MM.1S (cell line): ENCODE data around the gene MYO1E.

ENCODE experiments used
- DNase-seq: peaks from one replicate; pipeline ENCODE4 v3.0.0-alpha.2; 2015
- H2AFZ ChIP-seq: fragments of 300-600 bp; sonication (generic); 2 replicates; pipeline ENCODE4 v1.6.0; 2016; ENCODE audit warnings: antibody characterized with exemption, low read length
- H3F3A ChIP-seq: fragments of 300-600 bp; sonication (generic); 2 replicates; pipeline ENCODE4 v1.6.1; 2016; ENCODE audit warnings: mild to moderate bottlenecking, antibody characterized with exemption, low read length, moderate library complexity, mixed read lengths; ENCODE audit not compliant: insufficient read depth
- H3K27ac ChIP-seq: fragments of 300-600 bp; sonication (generic); 2 replicates; pipeline ENCODE4 v1.5.1; 2016; ENCODE audit warnings: mild to moderate bottlenecking, low read length
- H3K27me3 ChIP-seq: fragments of 300-600 bp; sonication (generic); replicated peaks from 2 replicates; pipeline ENCODE4 v1.6.0; 2016; ENCODE audit warnings: low read length; ENCODE audit not compliant: insufficient read depth
- H3K36me3 ChIP-seq: fragments of 300-600 bp; sonication (generic); replicated peaks from 2 replicates; pipeline ENCODE4 v1.6.1; 2016; ENCODE audit warnings: mild to moderate bottlenecking, low read length, mixed read lengths; ENCODE audit not compliant: insufficient read depth
- H3K4me1 ChIP-seq: fragments of 300-600 bp; sonication (generic); 2 replicates; pipeline ENCODE4 v1.6.1; 2016; ENCODE audit warnings: low read length, mixed read lengths
- H3K4me2 ChIP-seq: fragments of 300-600 bp; sonication (generic); 2 replicates; pipeline ENCODE4 v1.6.0; 2016; ENCODE audit warnings: low read depth, low read length
- H3K4me3 ChIP-seq: fragments of 300-600 bp; sonication (generic); 2 replicates; pipeline ENCODE4 v1.5.1; 2016; ENCODE audit warnings: low read length, mixed read lengths
- H3K79me2 ChIP-seq: fragments of 300-600 bp; sonication (generic); 2 replicates; pipeline ENCODE4 v1.6.1; 2016; ENCODE audit warnings: mixed run types, low read length, mixed read lengths
- H3K9ac ChIP-seq: fragments of 300-600 bp; sonication (generic); 2 replicates; pipeline ENCODE4 v1.6.1; 2016; ENCODE audit warnings: low read length, mixed read lengths
- H3K9me2 ChIP-seq: fragments of 300-600 bp; sonication (generic); replicated peaks from 2 replicates; pipeline ENCODE4 v1.6.1; 2016; ENCODE audit warnings: mild to moderate bottlenecking, low read length, mixed read lengths; ENCODE audit not compliant: insufficient read depth
- H3K9me3 ChIP-seq: fragments of 300-600 bp; sonication (generic); replicated peaks from 2 replicates; pipeline ENCODE4 v1.6.1; 2016; ENCODE audit warnings: mild to moderate bottlenecking, low read length, mixed read lengths; ENCODE audit not compliant: insufficient read depth
- H4K20me1 ChIP-seq: fragments of 300-600 bp; sonication (generic); 2 replicates; pipeline ENCODE4 v1.6.1; 2016; ENCODE audit warnings: mild to moderate bottlenecking, low read length, moderate library complexity, mixed read lengths; ENCODE audit not compliant: insufficient read depth
- EZH2 ChIP-seq: fragments of 300-600 bp; sonication (generic); optimal IDR thresholded peaks from 2 replicates; pipeline ENCODE3; 2017; ENCODE audit warnings: low read depth, mild to moderate bottlenecking, antibody characterized with exemption, low read length, mixed read lengths
- EZH2phosphoT487 ChIP-seq: fragments of 300-600 bp; sonication (generic); IDR thresholded peaks from 2 replicates; pipeline ENCODE4 v1.6.1; 2018; ENCODE audit warnings: antibody characterized with exemption, low read length
- TF ChIP-seq, protein P1 (sequence below): fragments of 300-600 bp; sonication (generic); IDR thresholded peaks from 2 replicates; pipeline ENCODE4 v1.5.1; 2016; ENCODE audit warnings: antibody characterized with exemption, low read length, mixed read lengths

The MYO1E gene

DNA sequence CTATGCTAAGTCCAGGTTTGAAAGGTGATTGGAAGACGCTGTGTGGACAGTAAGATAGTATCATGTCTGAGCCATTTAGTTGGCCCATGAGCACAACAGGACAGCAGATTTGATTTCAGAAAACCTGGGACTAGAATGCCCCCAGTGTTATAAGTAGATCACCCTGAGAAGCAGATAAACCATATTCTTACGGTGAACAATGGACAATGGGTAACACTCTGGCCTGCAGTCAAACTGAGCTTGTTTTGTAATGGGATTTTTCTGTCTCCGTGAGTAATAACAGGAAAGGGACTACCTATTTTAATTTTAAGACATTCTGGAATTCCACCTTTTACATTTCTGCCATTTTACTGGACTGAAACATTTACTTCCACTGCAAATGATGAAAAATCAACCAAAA is 94.6 kb downstream of the MYO1E start:
- H3K4me1 ChIP-seq = no peaks in the 10 kb centered on the region
- no peaks in the 10 kb centered on the region for H4K20me1 ChIP-seq
- no peak for DNase-seq
- H3K27me3 ChIP-seq = no peaks in the 10 kb centered on the region
- H3K36me3 ChIP-seq = no peaks in the 10 kb centered on the region
- no peaks in the 10 kb centered on the region for H3K79me2 ChIP-seq
- no peaks in the 10 kb centered on the region for H3K9me2 ChIP-seq
- no peak overlapping the region for H3K4me2 ChIP-seq
- TF ChIP-seq EZH2 = no peak
- TF ChIP-seq, protein P1, sequence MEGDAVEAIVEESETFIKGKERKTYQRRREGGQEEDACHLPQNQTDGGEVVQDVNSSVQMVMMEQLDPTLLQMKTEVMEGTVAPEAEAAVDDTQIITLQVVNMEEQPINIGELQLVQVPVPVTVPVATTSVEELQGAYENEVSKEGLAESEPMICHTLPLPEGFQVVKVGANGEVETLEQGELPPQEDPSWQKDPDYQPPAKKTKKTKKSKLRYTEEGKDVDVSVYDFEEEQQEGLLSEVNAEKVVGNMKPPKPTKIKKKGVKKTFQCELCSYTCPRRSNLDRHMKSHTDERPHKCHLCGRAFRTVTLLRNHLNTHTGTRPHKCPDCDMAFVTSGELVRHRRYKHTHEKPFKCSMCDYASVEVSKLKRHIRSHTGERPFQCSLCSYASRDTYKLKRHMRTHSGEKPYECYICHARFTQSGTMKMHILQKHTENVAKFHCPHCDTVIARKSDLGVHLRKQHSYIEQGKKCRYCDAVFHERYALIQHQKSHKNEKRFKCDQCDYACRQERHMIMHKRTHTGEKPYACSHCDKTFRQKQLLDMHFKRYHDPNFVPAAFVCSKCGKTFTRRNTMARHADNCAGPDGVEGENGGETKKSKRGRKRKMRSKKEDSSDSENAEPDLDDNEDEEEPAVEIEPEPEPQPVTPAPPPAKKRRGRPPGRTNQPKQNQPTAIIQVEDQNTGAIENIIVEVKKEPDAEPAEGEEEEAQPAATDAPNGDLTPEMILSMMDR = no peak
- TF ChIP-seq EZH2phosphoT487 = no peak
- no peak overlapping the region for H2AFZ ChIP-seq
- no peak overlapping the region for H3K27ac ChIP-seq
- no peaks in the 10 kb centered on the region for H3F3A ChIP-seq
- H3K4me3 ChIP-seq = no peak overlapping the region
- no peaks in the 10 kb centered on the region for H3K9me3 ChIP-seq
- no peak overlapping the region for H3K9ac ChIP-seq

DNA sequence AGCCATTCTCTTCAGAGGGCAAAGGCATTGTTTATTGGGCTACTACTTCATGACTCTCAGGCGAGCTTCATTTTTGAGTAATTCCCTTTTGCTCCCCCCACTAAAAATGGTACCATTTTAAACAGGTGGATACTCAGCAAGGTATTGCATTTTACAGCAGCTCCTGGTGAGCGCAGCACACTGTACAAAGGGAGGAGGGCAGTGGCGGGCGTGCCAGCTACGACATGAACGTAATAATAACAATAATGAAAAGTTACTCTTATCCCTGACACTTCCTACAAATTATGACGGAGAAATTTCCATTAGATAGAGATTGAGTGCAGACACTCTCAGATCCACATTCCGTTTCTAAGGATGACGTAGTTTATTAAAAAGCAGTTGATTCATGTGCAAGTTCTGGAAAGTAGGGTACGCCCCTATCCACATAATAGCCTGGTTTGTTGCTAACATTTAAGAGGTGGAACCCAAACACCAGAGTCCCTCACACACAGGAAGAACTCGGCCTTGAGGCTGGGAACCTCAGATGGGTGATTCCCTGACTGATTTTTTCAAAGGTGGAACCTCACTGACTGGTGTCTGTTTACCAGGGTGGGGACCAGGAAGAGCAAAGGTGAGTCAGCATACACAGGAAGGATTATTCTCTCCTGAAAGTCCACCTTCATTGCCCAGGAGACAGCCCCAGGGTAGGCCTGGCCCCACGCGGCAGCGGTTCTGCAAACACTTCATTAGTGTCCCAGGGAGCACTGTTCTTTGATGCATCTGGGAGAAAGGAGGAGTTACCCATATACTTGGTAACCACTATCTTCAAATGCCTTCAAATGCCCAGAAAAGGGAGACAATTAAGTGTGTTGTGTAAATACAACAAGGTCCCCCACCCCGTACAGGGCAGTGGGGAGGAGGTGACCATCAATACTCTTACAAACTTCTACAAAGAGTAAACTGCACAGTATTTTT is 96.2 kb downstream of the MYO1E start:
- DNase-seq = no peak
- no peaks in the 10 kb centered on the region for H3K36me3 ChIP-seq
- H3K4me3 ChIP-seq = no peak overlapping the region
- TF ChIP-seq, protein P1 = no peak
- TF ChIP-seq EZH2 (no peak), EZH2phosphoT487 (no peak)
- no peaks in the 10 kb centered on the region for H3F3A ChIP-seq
- no peaks in the 10 kb centered on the region for H3K9me2 ChIP-seq
- H3K27ac ChIP-seq = no peak overlapping the region
- no peaks in the 10 kb centered on the region for H3K27me3 ChIP-seq
- H3K4me1 ChIP-seq = no peaks in the 10 kb centered on the region
- no peaks in the 10 kb centered on the region for H3K79me2 ChIP-seq
- H4K20me1 ChIP-seq = no peaks in the 10 kb centered on the region
- H2AFZ ChIP-seq = no peak overlapping the region
- H3K4me2 ChIP-seq = no peak overlapping the region
- no peak overlapping the region for H3K9ac ChIP-seq
- no peaks in the 10 kb centered on the region for H3K9me3 ChIP-seq

DNA sequence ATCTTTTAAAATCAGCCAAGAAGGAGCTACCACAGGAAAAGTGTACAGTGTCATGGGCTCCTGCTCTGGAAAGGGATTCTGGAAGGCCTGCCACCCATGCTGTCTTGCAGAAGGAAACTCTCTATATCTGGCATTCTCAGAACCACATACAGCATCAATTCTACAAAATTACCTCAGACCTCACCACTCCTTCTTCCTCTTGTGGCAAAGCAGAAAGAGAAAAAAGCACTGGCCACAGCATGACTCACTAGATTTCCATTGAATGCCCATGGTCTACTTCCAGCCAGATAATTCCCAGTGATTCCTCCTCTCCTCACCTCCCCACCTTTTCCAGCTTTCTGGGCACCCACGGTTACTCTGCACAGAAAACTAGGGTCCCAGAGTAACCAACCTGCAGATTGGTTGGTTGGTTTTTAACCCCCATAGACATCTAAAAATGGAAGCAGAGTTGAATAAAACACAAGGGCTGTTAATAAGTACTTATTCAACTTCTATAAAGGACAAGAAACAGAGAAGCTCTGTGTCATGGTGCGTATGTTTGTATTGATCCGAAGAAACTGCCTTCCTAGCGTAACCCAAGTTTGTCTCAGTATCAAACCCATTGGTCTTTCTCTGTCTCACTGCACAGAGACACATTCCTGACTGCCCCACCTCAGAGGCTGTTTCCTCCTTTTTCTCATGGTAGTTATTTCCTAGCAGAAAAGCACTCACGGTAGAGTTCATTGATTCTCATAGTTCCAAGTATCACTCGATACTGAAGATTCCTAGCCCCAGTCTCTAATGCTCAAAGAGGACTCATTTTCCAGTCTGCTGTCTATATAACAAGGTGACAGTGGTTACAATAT is 98.3 kb downstream of the MYO1E start:
- no peak overlapping the region for H3K27ac ChIP-seq
- no peak overlapping the region for H2AFZ ChIP-seq
- H3K27me3 ChIP-seq = no peaks in the 10 kb centered on the region
- H3F3A ChIP-seq = no peaks in the 10 kb centered on the region
- H3K4me2 ChIP-seq = no peak overlapping the region
- H3K9ac ChIP-seq = no peak overlapping the region
- H3K4me3 ChIP-seq = no peak overlapping the region
- H3K9me3 ChIP-seq = no peaks in the 10 kb centered on the region
- TF ChIP-seq, protein P1 = no peak
- TF ChIP-seq EZH2phosphoT487 (no peak), EZH2 (no peak)
- no peaks in the 10 kb centered on the region for H4K20me1 ChIP-seq
- no peak for DNase-seq
- H3K36me3 ChIP-seq = no peaks in the 10 kb centered on the region
- no peaks in the 10 kb centered on the region for H3K4me1 ChIP-seq
- no peaks in the 10 kb centered on the region for H3K79me2 ChIP-seq
- no peaks in the 10 kb centered on the region for H3K9me2 ChIP-seq
